ENCODE data around the gene EYA2. TPM values are rescaled to one million over a fixed set of nuclear protein-coding genes. Genes with fewer than 3 reads are reported as not detected.
"Not testable (repeated sequence)": the region's sequence is repeated elsewhere in the genome, so short reads cannot be mapped to it uniquely, and the experiment has no call there.

EYA2 gene
- polyA plus RNA-seq, 3 donors: 0.04 to 0.16 TPM; not detected in 1

GRCh38 chr20:46931699-46932098 is 37.1 kb downstream of the EYA2 start:
- Mint-ChIP-seq H3K4me3 (no peak overlapping the region), H3K9me3 (peaks cover 0 to 8% (median 5%) of the 10 kb centered on the region in 7 donors), H3K27ac (no peak overlapping the region), H3K4me1 (no peaks in the 10 kb centered on the region), H3K27me3 (ENCODE audit: low read depth in 3 of 3) (peaks cover 4 to 18% (median 5%) of the 10 kb centered on the region in 3 donors), H3K36me3 (no peaks in the 10 kb centered on the region)
- no peaks in the 10 kb centered on the region for H3K27me3 ChIP-seq (ENCODE audit: control insufficient read depth in 2 of 2, insufficient read depth in 2 of 2, low read length in 2 of 2)
- H3K4me1 ChIP-seq (ENCODE audit: control insufficient read depth in 1 of 2, insufficient read depth in 2 of 2, low read length in 2 of 2): no peaks in the 10 kb centered on the region
- intact Hi-C loops (cut with micrococcal nuclease): no loop called here
- H3K4me2 ChIP-seq (replicated peaks; ENCODE audit: extremely low read depth, low read length, poor library complexity, severe bottlenecking): no peak overlapping the region
- no peak for TF ChIP-seq CTCF (IDR thresholded peaks at IDR 0.05)
- no peaks in the 10 kb centered on the region for H3K36me3 ChIP-seq (replicated peaks in 1 of 2; ENCODE audit: control insufficient read depth in 1 of 2, insufficient read depth in 2 of 2, low read length in 2 of 2)
- WGBS (ENCODE audit: insufficient coverage): no CpG with 5 or more reads among the region's 11 CpGs
- H3K79me2 ChIP-seq (ENCODE audit: insufficient read depth, low read length): no peaks in the 10 kb centered on the region
- no peak overlapping the region for H3K27ac ChIP-seq (ENCODE audit: low read depth in 1 of 2, low read length in 2 of 2)
- no peak for DNase-seq
- no peaks in the 10 kb centered on the region for H4K20me1 ChIP-seq (ENCODE audit: insufficient read depth, low read length)
- peaks cover 4 to 6% of the 10 kb centered on the region in 2 donors for H3K9me3 ChIP-seq (replicated peaks in 1 of 2; ENCODE audit: control insufficient read depth in 1 of 2, insufficient read depth in 1 of 2, low read length in 2 of 2)
- H3K4me3 ChIP-seq (replicated peaks in 1 of 3; ENCODE audit: low read depth in 2 of 3, low read length in 3 of 3): no peak overlapping the region
- no peak overlapping the region for H3K9ac ChIP-seq (ENCODE audit: insufficient read depth, low read length, poor library complexity, severe bottlenecking)
- H2AFZ ChIP-seq (ENCODE audit: insufficient read depth, low read depth, low read length, poor library complexity, severe bottlenecking): no peak overlapping the region

GRCh38 chr20:46932439-46932838 is 37.8 kb downstream of the EYA2 start:
- H3K9ac ChIP-seq (ENCODE audit: insufficient read depth, low read length, poor library complexity, severe bottlenecking); H3K4me1 ChIP-seq (ENCODE audit: control insufficient read depth in 1 of 2, insufficient read depth in 2 of 2, low read length in 2 of 2); H3K4me1 Mint-ChIP-seq; H3K4me2 ChIP-seq (replicated peaks; ENCODE audit: extremely low read depth, low read length, poor library complexity, severe bottlenecking); H3K4me3 ChIP-seq (replicated peaks in 1 of 3; ENCODE audit: low read depth in 2 of 3, low read length in 3 of 3); H3K27me3 ChIP-seq (ENCODE audit: control insufficient read depth in 2 of 2, insufficient read depth in 2 of 2, low read length in 2 of 2); intact Hi-C loops (cut with micrococcal nuclease); H3K9me3 ChIP-seq (replicated peaks in 1 of 2; ENCODE audit: control insufficient read depth in 1 of 2, insufficient read depth in 1 of 2, low read length in 2 of 2); H3K36me3 Mint-ChIP-seq; H3K27ac Mint-ChIP-seq; H3K27ac ChIP-seq (ENCODE audit: low read depth in 1 of 2, low read length in 2 of 2); H3K9me3 Mint-ChIP-seq; H2AFZ ChIP-seq (ENCODE audit: insufficient read depth, low read depth, low read length, poor library complexity, severe bottlenecking); H4K20me1 ChIP-seq (ENCODE audit: insufficient read depth, low read length); H3K36me3 ChIP-seq (replicated peaks in 1 of 2; ENCODE audit: control insufficient read depth in 1 of 2, insufficient read depth in 2 of 2, low read length in 2 of 2); H3K4me3 Mint-ChIP-seq; H3K79me2 ChIP-seq (ENCODE audit: insufficient read depth, low read length); DNase-seq: not testable (repeated sequence)
- peaks cover 4 to 16% (median 6%) of the 10 kb centered on the region in 3 donors for H3K27me3 Mint-ChIP-seq (ENCODE audit: low read depth in 3 of 3)
- 95% methylated on average over 10 of the region's 10 CpGs for WGBS (ENCODE audit: insufficient coverage)

All from CD14-positive monocyte (primary cell).